Activated CD8-positive, alpha-beta T cell treated with anti-CD3 and anti-CD28 coated beads for 36 hours (primary cell): ENCODE measurements around the gene PLCE1. TPM values are rescaled to one million over a fixed set of nuclear protein-coding genes. Genes with fewer than 3 reads are reported as not detected.

Experiments
- ATAC-seq: fragments of 200-7000 bp; cut with Tn5 transposase; one replicate; pipeline ENCODE4 v1.10.0; 2021; ENCODE audit warnings: mild to moderate bottlenecking, moderate library complexity
- CTCF ChIA-PET: fragments of 350-600 bp; sonication (Branson Sonifier 250); formaldehyde crosslinking; loops from one replicate; lab custom pipeline; 2021; ENCODE audit warnings: antibody characterized with exemption; lab: Charles Lee
- POLR2A ChIA-PET: fragments of 350-600 bp; sonication (Branson Sonifier 250); formaldehyde crosslinking; loops from one replicate; lab custom pipeline; 2021; ENCODE audit warnings: antibody characterized with exemption; lab: Charles Lee
- DNase-seq: peaks from one replicate; pipeline ENCODE4 v3.0.0-alpha.2; 2020
- H3K27ac Mint-ChIP-seq: one replicate; pipeline ENCODE4 v1.8.0; 2021; ENCODE audit warnings: mild to moderate bottlenecking, mixed read lengths
- H3K27me3 Mint-ChIP-seq: one replicate; pipeline ENCODE4 v1.8.0; 2021; ENCODE audit warnings: mixed read lengths
- H3K36me3 Mint-ChIP-seq: one replicate; pipeline ENCODE4 v1.8.0; 2021; ENCODE audit warnings: low read depth, mixed read lengths
- H3K4me1 Mint-ChIP-seq: one replicate; pipeline ENCODE4 v1.8.0; 2021; ENCODE audit warnings: low read depth, mixed read lengths
- H3K4me3 Mint-ChIP-seq: one replicate; pipeline ENCODE4 v1.8.0; 2021; ENCODE audit warnings: mild to moderate bottlenecking, moderate library complexity, mixed read lengths
- H3K9me3 Mint-ChIP-seq: one replicate; pipeline ENCODE4 v1.8.0; 2021; ENCODE audit warnings: mixed read lengths
- CTCF ChIP-seq: fragments of 200-600 bp; IDR thresholded peaks from one replicate; pipeline ENCODE4 v1.8.0; 2022; ENCODE audit warnings: antibody characterized with exemption, mild to moderate bottlenecking
- intact Hi-C: fragments of 100-400 bp; cut with micrococcal nuclease; formaldehyde crosslinking; loops from one replicate; pipeline ENCODE4 v1.10.0; 2022
- total RNA-seq, 2 experiments: library from RNA; stranded (reverse); gene quantifications; one replicate each; pipeline ENCODE4 v1.2.3, GENCODE V29; 2021

PLCE1 gene
- total RNA-seq, 2 experiments from 2014 or later = not detected

GRCh38 chr10:94002156-94002555, 8.4 kb downstream of the PLCE1 start:
- no peak for TF ChIP-seq CTCF
- POLR2A ChIA-PET = no interaction called here
- ATAC-seq = no peak
- Mint-ChIP-seq H3K27me3 (peaks cover 26% of the 10 kb centered on the region), H3K9me3 (no peaks in the 10 kb centered on the region), H3K27ac (no peak overlapping the region), H3K36me3 (no peaks in the 10 kb centered on the region), H3K4me3 (no peak overlapping the region), H3K4me1 (no peaks in the 10 kb centered on the region)
- CTCF ChIA-PET = no interaction called here
- DNase-seq = no peak
- intact Hi-C loops = no loop called here

DNA sequence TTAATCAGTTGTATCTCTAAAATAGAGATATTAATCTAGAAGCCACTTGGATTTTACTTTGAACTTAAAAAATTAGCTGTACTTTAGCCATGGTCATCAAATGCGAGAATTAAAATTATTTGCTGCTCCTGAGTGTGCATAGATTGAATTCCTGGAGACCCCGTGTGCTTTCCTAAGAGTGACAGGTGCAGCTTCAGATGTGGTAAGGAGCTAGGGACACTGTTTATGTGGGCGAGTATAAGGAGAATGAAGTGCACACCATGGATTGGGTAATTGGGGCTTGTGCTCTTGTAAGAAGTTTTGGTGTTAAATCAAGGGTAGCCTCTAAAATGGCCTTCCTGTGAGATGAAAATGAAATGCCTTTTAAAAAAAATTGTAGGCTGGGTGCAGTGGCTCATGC, 9.8 kb downstream of the PLCE1 start:
- Mint-ChIP-seq H3K27ac (no peak overlapping the region), H3K36me3 (no peaks in the 10 kb centered on the region)
- no peak for TF ChIP-seq CTCF

DNA sequence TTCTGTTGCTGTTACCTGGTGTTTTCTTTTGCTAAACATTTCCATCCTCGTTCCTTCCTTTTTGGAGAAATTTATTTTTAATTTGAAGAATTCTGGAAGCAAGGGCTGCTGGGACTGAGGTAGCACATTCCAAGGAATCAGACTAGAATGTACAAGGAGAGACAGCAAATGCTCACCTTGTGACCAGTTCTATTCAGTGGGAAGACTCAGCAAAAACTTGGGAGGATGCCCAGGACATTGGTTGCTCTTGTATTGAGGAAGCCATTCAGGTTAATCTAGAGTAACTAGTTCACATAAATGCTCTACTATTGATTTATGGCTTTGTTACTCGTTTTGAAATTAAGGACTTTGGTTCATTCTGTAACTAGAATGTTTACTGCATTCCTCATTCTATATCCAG, 11.3 kb downstream of the PLCE1 start:
- H3K36me3 Mint-ChIP-seq = no peaks in the 10 kb centered on the region
- peaks cover 12% of the 10 kb centered on the region for H3K27me3 Mint-ChIP-seq
- intact Hi-C loops = no loop called here
- DNase-seq = no peak
- H3K4me1 Mint-ChIP-seq = no peaks in the 10 kb centered on the region
- H3K9me3 Mint-ChIP-seq = no peaks in the 10 kb centered on the region
- ChIA-PET CTCF (no interaction called here), POLR2A (no interaction called here)
- TF ChIP-seq CTCF = no peak
- no peak overlapping the region for H3K27ac Mint-ChIP-seq
- ATAC-seq = no peak
- no peak overlapping the region for H3K4me3 Mint-ChIP-seq

More for the DNA sequence above, 9.8 kb downstream of the PLCE1 start:
- DNase-seq = no peak
- H3K4me1 Mint-ChIP-seq = no peaks in the 10 kb centered on the region
- intact Hi-C loops = no loop called here
- no peak overlapping the region for H3K4me3 Mint-ChIP-seq
- CTCF ChIA-PET = no interaction called here
- H3K9me3 Mint-ChIP-seq = no peaks in the 10 kb centered on the region
- POLR2A ChIA-PET = no interaction called here
- H3K27me3 Mint-ChIP-seq = peaks cover 22% of the 10 kb centered on the region
- ATAC-seq = no peak

DNA sequence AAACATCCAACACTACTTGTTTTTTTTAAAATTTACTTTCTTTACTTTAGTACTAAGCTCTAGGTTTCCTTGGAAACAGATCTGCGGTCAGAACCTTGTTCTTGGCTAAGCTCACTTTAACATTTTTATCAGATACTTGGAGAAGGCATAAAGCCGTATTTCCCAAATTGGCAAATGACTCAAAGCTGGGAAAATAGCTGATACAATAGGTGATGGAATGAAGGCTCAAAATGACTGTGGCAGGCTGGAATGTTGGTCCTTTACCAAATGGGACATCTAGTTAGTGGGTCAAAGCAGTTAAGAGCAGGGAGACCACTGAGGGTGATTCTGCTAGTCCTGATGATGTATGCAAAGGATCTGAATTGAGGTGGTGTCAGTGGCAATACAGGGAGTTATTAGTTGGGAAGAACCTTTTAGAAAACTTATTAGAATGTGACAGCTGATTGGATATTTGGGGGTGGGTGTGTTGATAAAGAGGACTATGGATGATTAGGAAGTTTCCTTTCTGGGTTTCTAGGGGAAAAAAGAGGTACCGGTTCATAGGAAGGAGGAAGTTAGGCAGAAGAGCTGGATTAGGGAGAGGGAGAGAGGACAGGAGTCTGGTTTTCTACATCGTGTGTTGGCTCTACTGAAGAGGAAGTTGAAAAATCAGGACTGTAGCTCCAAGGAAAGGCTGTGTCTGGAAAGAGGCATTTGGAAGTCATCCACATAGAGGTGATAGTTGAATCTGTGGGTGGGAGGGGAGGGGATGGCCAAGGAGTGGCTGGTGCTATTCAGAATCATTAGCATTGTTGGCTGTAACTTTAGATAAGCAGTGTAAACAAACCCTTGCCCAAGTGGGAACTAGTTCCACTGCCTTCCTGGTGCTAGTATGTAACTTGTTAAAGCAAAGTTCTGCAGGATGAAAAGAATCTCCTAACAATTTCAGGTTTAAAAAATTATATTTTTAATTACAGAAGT, 13.1 kb downstream of the PLCE1 start:
- ChIA-PET POLR2A (no interaction called here), CTCF (no interaction called here)
- no peaks in the 10 kb centered on the region for H3K4me1 Mint-ChIP-seq
- ATAC-seq (no peak), DNase-seq (no peak)
- no peak overlapping the region for H3K4me3 Mint-ChIP-seq
- no peak overlapping the region for H3K27ac Mint-ChIP-seq
- H3K9me3 Mint-ChIP-seq = no peaks in the 10 kb centered on the region
- intact Hi-C loops = no loop called here
- H3K36me3 Mint-ChIP-seq = no peaks in the 10 kb centered on the region
- TF ChIP-seq CTCF = no peak
- peaks cover 7% of the 10 kb centered on the region for H3K27me3 Mint-ChIP-seq

- intact Hi-C loops = no loop called here
- Mint-ChIP-seq H3K9me3 (no peaks in the 10 kb centered on the region), H3K4me3 (no peak overlapping the region), H3K36me3 (no peaks in the 10 kb centered on the region), H3K27ac (no peak overlapping the region), H3K4me1 (no peaks in the 10 kb centered on the region), H3K27me3 (peaks cover 8% of the 10 kb centered on the region)
- ATAC-seq (no peak), DNase-seq (no peak)
- CTCF ChIA-PET = no interaction called here
- TF ChIP-seq CTCF = no peak
- POLR2A ChIA-PET = no interaction called here
Observed at GRCh38 chr10:94008526-94008925, 14.8 kb downstream of the PLCE1 start.
